SU-DHL-6 (cell line): ENCODE data around the gene PTPRN2.

Source experiments
- H2AFZ ChIP-seq: fragments of 200-600 bp; sonication (generic); 2 replicates; pipeline ENCODE4 v1.6.1; 2014; ENCODE audit warnings: low read depth, mild to moderate bottlenecking, moderate library complexity, mixed read lengths, antibody characterized with exemption, low read length; ENCODE audit not compliant: severe bottlenecking
- H3F3A ChIP-seq: fragments of 200-600 bp; shearing (Covaris generic); 2 replicates; pipeline ENCODE4 v1.6.0; 2016; ENCODE audit warnings: antibody characterized with exemption, mild to moderate bottlenecking; ENCODE audit not compliant: insufficient read depth
- H3K27ac ChIP-seq: fragments of 200-600 bp; sonication (generic); 2 replicates; pipeline ENCODE4 v1.5.1; 2016; ENCODE audit warnings: low read depth, mild to moderate bottlenecking, low read length, moderate library complexity, mixed read lengths
- H3K27me3 ChIP-seq: fragments of 200-600 bp; sonication (generic), shearing (Covaris generic); 2 replicates; pipeline ENCODE4 v1.6.0; 2014; ENCODE audit warnings: mild to moderate bottlenecking, low read length
- H3K36me3 ChIP-seq: fragments of 200-600 bp; sonication (generic); 2 replicates; pipeline ENCODE4 v1.6.1; 2014; ENCODE audit warnings: mild to moderate bottlenecking, low read length, mixed read lengths
- H3K4me2 ChIP-seq: fragments of 300-600, 200-600 bp; shearing (Covaris generic), sonication (generic); 2 replicates; pipeline ENCODE4 v1.6.0; 2014; ENCODE audit warnings: low read length, low read depth, mild to moderate bottlenecking; ENCODE audit not compliant: poor library complexity, severe bottlenecking
- H3K4me3 ChIP-seq: fragments of 200-600 bp; sonication (generic); 2 replicates; pipeline ENCODE4 v1.5.1; 2014; ENCODE audit warnings: antibody characterized with exemption, low read length, mild to moderate bottlenecking, mixed read lengths; ENCODE audit not compliant: insufficient read depth, poor library complexity, severe bottlenecking
- H3K79me2 ChIP-seq: fragments of 200-600 bp; sonication (generic); 2 replicates; pipeline ENCODE4 v1.6.1; 2014; ENCODE audit warnings: mild to moderate bottlenecking, low read length, moderate library complexity; ENCODE audit not compliant: insufficient read depth
- H3K9ac ChIP-seq: fragments of 200-600 bp; sonication (generic); 2 replicates; pipeline ENCODE4 v1.7.0; 2014; ENCODE audit warnings: mild to moderate bottlenecking, low read length
- H3K9me2 ChIP-seq: fragments of 200-600 bp; sonication (generic); replicated peaks from 2 replicates; pipeline ENCODE4 v1.6.1; 2014; ENCODE audit warnings: low read length; ENCODE audit not compliant: insufficient read depth
- H3K9me3 ChIP-seq: fragments of 200-600 bp; sonication (generic); 2 replicates; pipeline ENCODE4 v1.6.1; 2014; ENCODE audit warnings: low read length, mixed read lengths; ENCODE audit not compliant: insufficient read depth
- H4K20me1 ChIP-seq: fragments of 200-600 bp; sonication (generic); 2 replicates; pipeline ENCODE4 v1.6.1; 2014; ENCODE audit warnings: low read depth, mild to moderate bottlenecking, antibody characterized with exemption, low read length, moderate library complexity, mixed read lengths
- EZH2phosphoT487 ChIP-seq: fragments of 200-600 bp; sonication (generic), shearing (Covaris generic); conservative IDR thresholded peaks from 2 replicates; pipeline ENCODE4 v1.6.1; 2018; ENCODE audit warnings: mild to moderate bottlenecking, antibody characterized with exemption, low read length, moderate library complexity, mixed read lengths
- TF ChIP-seq, protein P1 (sequence below): fragments of 200-600 bp; sonication (generic); IDR thresholded peaks from one replicate; pipeline ENCODE4 v1.5.1; 2017; ENCODE audit warnings: antibody characterized with exemption, mild to moderate bottlenecking, low read length, moderate library complexity; ENCODE audit not compliant: insufficient read depth, poor library complexity, severe bottlenecking

Gene PTPRN2

DNA sequence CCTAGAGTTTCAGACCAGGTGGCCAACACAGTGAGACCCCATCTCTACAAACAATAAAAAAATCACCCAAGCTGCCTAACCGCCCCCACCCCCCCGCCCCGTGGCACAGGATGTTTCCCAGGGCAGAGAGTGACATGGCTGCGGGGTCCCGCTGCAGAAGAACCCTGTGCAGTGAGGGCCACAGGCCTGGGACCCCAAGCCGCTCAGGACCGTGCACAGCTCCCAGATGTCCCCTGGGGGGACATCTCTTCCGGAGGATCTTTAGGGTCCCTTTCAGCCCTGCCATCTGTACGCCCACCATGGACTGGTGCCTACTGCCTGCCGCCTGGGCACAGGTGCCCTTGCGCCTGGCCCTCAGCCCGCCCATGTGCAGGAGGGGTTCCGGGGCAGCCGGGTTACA, 877.2 kb downstream of the PTPRN2 start:
- no peak overlapping the region for H2AFZ ChIP-seq
- H3K4me3 ChIP-seq: no peak overlapping the region
- no peaks in the 10 kb centered on the region for H3K27me3 ChIP-seq
- TF ChIP-seq EZH2phosphoT487: no peak
- TF ChIP-seq, protein P1, sequence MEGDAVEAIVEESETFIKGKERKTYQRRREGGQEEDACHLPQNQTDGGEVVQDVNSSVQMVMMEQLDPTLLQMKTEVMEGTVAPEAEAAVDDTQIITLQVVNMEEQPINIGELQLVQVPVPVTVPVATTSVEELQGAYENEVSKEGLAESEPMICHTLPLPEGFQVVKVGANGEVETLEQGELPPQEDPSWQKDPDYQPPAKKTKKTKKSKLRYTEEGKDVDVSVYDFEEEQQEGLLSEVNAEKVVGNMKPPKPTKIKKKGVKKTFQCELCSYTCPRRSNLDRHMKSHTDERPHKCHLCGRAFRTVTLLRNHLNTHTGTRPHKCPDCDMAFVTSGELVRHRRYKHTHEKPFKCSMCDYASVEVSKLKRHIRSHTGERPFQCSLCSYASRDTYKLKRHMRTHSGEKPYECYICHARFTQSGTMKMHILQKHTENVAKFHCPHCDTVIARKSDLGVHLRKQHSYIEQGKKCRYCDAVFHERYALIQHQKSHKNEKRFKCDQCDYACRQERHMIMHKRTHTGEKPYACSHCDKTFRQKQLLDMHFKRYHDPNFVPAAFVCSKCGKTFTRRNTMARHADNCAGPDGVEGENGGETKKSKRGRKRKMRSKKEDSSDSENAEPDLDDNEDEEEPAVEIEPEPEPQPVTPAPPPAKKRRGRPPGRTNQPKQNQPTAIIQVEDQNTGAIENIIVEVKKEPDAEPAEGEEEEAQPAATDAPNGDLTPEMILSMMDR: no peak
- no peak overlapping the region for H3K9ac ChIP-seq
- H4K20me1 ChIP-seq: no peaks in the 10 kb centered on the region
- H3K9me2 ChIP-seq: no peaks in the 10 kb centered on the region
- no peaks in the 10 kb centered on the region for H3F3A ChIP-seq
- no peak overlapping the region for H3K27ac ChIP-seq
- H3K79me2 ChIP-seq: no peaks in the 10 kb centered on the region
- no peak overlapping the region for H3K4me2 ChIP-seq
- no peaks in the 10 kb centered on the region for H3K9me3 ChIP-seq
- H3K36me3 ChIP-seq: no peaks in the 10 kb centered on the region

DNA sequence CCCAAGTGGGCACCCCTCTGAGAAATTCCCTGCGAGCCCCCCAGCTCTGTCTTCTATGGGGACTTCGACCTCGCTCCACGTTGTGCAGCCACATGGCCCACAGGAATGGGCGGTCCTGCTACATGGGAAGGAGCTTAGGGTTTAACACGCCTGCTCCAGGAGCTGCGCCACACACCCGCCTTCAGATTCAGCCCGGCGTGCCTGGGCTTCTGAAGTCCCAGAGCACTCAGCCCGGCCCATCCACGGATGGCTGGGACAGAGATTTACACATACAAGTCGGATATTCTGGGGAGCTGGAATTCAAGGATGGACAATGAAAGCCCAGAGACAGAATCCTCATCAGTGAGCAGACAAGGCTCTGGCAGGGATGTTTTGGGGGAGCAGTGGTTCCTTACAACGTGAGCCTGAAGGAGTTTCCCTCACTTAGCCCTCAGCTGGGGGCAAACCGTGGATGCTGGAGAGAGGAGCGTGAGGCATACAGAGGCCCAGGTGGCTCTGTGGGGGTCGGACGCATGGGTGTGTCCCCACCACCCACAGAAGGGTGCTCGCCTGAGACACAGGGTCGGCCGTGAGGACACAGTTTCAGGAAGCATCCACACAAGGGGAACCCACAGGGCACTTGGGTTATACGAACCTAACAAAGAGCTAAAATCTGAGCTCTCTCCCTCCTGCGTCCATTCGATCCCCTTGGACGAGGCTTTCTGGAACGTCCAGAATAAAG, 877.9 kb downstream of the PTPRN2 start:
- Histone ChIP-seq H3K79me2 (no peaks in the 10 kb centered on the region), H3K9me3 (no peaks in the 10 kb centered on the region), H3F3A (no peaks in the 10 kb centered on the region), H3K27me3 (no peaks in the 10 kb centered on the region), H2AFZ (no peak overlapping the region), H3K9me2 (no peaks in the 10 kb centered on the region), H3K4me3 (no peak overlapping the region), H4K20me1 (no peaks in the 10 kb centered on the region), H3K9ac (no peak overlapping the region), H3K27ac (no peak overlapping the region), H3K36me3 (no peaks in the 10 kb centered on the region), H3K4me2 (no peak overlapping the region)
- TF ChIP-seq, protein P1: no peak
- TF ChIP-seq EZH2phosphoT487: no peak

DNA sequence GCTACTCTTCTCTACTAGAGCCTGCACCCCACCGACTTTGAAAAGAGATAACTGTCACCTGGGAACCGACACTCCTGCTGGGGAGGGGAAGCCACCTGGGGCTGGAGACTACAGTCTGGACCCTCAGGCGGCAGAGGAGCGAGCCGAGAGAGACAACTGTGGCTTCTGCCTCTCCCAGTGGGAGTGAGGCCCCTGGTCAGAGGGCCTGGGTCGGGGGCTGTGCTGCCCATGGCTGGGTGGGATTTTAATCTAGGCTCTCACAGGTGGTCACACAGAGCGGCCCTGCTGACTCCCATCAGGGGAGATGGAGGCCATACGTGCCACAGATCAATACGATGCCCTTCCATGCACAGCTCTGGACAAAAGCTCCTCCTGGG, 878.7 kb downstream of the PTPRN2 start:
- TF ChIP-seq EZH2phosphoT487: no peak
- TF ChIP-seq, protein P1: no peak

More for the DNA sequence above, 878.7 kb downstream of the PTPRN2 start:
- no peaks in the 10 kb centered on the region for H3K9me3 ChIP-seq
- no peak overlapping the region for H3K4me2 ChIP-seq
- H3K27me3 ChIP-seq: no peaks in the 10 kb centered on the region
- H3K36me3 ChIP-seq: no peaks in the 10 kb centered on the region
- H3K27ac ChIP-seq: no peak overlapping the region
- H2AFZ ChIP-seq: no peak overlapping the region
- H3K79me2 ChIP-seq: no peaks in the 10 kb centered on the region
- no peak overlapping the region for H3K4me3 ChIP-seq
- no peaks in the 10 kb centered on the region for H3F3A ChIP-seq
- no peaks in the 10 kb centered on the region for H4K20me1 ChIP-seq
- H3K9me2 ChIP-seq: no peaks in the 10 kb centered on the region
- H3K9ac ChIP-seq: no peak overlapping the region
